Measurements from ENCODE around the gene ROBO2.
A peak's percentile ranks its signal among the peaks of the same experiment; 100 is the strongest.

Gene ROBO2

DNA sequence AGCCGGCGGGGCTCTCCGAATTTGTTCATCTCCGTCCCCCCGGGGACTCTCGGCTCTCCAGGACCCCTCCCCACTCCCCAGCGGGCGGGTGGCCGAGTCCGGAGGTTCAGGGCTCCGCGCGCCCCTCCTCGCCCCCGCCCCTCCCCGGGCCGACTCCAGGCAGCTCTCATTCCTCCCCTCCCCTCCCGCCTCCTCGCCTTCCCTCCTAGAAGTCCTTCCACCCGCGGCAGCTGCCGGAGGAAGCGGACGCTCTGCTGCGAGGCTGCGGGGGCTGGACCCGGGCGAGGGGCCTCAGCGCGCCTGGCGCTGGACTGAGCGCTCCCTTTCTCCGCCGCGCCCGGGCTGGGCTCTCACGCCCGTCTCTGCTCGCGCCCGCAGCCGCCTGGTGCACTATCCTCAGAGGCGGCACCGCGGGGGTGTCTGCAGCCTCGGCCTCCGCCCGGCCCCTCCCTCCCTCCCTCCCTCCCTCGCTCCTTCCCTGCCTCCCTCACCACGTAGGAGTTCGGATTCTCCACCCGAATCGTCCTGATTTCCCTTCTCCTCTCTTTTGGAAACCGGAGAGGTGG lies at the start of gene ROBO2:
ROBO2 (plus strand) TSS at position 494 of the 566 bp plus-strand sequence. CDS start 687 bp downstream, outside the sequence.
- no peak for DNase-seq (ENCODE audit: low read depth in 2 of 2)

- no peak for DNase-seq (ENCODE audit: low read depth in 2 of 2)
Observed at GRCh38 chr3:76990606-76991005, 49.3 kb upstream of the ROBO2 start.

- no peak for DNase-seq (ENCODE audit: low read depth in 2 of 2)
Observed at GRCh38 chr3:76991165-76991564, 48.7 kb upstream of the ROBO2 start.

- peak; percentile 64 to 65 for DNase-seq (ENCODE audit: low read depth in 2 of 2)
Observed at GRCh38 chr3:76997733-76998132, 42.2 kb upstream of the ROBO2 start.

DNA sequence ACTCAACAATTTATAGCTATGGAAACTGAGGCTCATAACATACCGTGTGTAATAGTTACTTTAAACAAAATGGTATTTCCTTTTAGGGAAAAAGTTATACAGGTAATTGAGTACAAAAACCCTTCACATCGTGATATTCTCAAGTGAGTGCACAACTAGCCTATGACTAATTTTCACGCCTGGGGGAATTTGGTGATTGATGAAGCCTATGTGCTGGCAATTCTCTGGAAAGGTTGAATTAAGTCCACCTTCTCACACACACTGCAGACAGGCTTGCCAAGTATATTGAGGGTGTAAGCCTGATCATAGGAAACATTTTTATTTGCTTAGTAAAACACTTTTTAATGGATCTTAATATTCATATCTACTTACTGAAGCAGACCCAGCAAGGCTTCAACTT lies 41.3 kb upstream of the ROBO2 start:
- DNase-seq (ENCODE audit: low read depth in 2 of 2): no peak

DNA sequence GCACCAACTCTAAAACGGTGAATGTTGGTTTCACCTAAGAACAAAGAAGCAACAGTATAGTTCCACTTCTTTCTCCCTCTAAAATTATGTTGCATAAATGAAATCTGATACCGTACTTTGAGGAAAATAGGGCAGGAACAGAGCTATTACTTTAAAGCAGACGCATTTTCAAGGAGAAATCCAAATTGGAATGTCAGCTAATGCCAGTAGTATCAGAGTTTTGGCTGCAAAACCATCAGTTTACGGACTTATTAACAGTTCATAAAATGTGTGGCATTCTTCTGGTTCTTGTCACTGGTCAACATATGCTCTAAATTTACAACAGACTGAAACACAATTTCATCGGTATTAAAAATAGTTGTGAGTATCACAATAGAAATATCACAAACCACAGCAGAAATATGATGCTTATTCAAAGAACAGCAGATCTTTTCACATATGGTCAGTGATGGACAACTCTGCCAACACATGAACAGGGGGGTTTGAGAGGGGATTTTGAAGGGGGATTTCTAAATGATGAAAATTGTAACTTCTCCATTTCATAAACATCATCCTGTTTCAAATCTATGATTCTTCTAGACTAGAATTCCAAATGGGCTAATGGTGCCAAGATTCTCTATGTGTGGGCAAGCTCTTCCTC lies 38.7 kb upstream of the ROBO2 start:
- peak; percentile 19 to 23 for DNase-seq (ENCODE audit: low read depth in 2 of 2)

- no peak for DNase-seq (ENCODE audit: low read depth in 2 of 2)
Observed at GRCh38 chr3:77014226-77014625, 25.7 kb upstream of the ROBO2 start.

- no peak for DNase-seq (ENCODE audit: low read depth in 2 of 2)
Observed at GRCh38 chr3:77025471-77025870, 14.4 kb upstream of the ROBO2 start.

- no peak for DNase-seq (ENCODE audit: low read depth in 2 of 2)
Observed at GRCh38 chr3:77026904-77027634, 12.8 kb upstream of the ROBO2 start.

DNA sequence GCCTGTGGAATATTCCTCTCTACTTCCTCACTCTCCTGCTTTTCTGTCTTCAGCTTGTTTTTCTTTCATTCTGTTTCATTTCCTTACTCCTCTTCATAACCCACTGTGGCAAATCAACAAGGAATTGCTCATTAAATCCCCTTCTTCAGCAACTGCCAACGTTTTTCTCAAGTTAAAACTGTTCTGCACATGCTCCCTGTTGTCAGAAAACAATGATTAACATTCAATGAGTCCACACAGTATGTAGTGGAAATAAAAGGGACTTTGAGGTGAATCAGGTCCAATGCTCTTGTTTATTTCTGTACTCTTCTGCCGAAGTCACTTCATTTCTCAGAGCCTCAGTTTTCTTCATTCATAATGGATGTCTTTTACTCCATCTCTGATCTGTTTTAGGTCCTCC lies 11.9 kb upstream of the ROBO2 start:
- no peak for DNase-seq (ENCODE audit: low read depth in 2 of 2)

- DNase-seq (ENCODE audit: low read depth in 2 of 2): peak; percentile 68 to 75
Observed at GRCh38 chr3:77038468-77038929, 1.4 kb upstream of the ROBO2 start.

DNA sequence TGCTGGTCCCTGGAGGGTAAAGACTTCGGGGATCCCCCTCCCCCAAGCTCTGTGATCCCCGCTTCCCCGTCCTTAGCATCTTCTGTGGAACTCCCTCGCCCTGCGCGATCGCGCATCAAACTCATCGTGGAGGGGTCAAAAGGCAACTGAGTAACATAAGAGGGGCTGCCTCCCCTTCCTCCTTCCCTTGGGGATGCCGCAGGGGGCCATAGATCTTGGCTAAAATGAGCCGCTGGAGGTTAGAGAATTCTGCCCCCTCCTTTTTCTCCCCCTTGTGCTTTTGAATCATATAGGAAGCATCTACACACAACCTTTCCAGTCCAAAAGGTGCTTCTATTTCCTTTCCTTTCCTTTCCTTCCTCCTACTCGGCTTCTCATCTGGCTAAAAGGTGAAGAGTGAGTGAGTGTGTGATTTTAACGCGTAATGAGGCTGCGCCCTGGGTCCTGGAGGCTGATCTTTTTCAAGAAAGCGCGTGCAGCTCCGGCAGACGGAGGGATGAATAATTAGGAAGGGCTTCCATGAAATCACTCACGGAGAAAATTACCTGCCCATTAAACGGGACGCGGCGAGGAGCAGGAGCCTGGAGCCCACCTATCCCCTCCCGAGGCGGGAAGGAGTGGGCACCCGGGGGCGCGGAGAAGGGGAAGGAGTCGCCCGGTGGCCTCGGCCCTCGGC lies 831 bp upstream of the ROBO2 start:
- no peak for DNase-seq (ENCODE audit: low read depth in 2 of 2)

DNA sequence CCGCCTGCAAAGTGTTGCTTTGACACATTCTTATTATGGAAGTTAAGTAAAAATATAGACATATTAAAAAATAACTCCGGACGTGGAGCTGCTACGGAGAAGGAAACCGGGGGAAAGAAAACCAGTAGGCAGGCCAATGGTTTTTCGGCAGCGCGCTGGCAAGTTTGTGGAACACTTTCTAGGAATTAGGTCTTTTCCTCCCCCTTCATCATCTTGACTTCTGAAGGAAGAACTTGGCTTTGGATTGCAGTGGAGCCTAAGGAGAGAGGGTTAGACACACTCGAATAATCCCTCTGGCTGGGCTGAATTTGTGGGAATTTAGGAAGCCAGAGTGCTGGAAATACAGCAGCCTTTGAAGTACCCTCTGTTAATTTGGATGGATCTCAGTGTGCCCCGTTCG lies 317 bp downstream of the ROBO2 start:
- DNase-seq (ENCODE audit: low read depth in 2 of 2): no peak

- DNase-seq (ENCODE audit: low read depth in 2 of 2): no peak
Observed at GRCh38 chr3:77040926-77041722, 1.2 kb downstream of the ROBO2 start.

DNA sequence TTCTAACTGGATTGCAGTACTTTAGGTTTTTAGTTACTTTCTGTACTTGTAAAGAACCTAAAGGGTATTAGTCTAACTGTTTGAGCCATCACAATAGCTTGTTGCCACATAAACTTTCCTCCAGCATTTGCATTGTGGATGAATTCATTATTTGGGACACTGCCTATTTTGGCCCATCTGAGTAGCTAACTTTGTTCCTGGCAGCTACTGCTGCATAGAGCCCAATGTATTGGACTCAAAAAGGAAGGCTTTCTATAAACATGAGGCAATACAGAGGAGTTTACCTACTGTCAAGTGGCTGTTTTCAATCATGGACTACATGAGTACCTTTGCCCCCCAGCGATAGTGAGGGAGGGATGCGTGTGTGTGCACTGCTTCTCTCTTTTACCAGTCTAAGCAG lies 1.9 kb downstream of the ROBO2 start:
- DNase-seq (ENCODE audit: low read depth in 2 of 2): no peak

- no peak for DNase-seq (ENCODE audit: low read depth in 2 of 2)
Observed at GRCh38 chr3:77042343-77042742, 2.4 kb downstream of the ROBO2 start.

- no peak for DNase-seq (ENCODE audit: low read depth in 2 of 2)
Observed at GRCh38 chr3:77042882-77043281, 3.0 kb downstream of the ROBO2 start.

GRCh38 chr3:77045686-77046085 lies 5.8 kb downstream of the ROBO2 start:
- DNase-seq (ENCODE audit: low read depth in 2 of 2): no peak

DNA sequence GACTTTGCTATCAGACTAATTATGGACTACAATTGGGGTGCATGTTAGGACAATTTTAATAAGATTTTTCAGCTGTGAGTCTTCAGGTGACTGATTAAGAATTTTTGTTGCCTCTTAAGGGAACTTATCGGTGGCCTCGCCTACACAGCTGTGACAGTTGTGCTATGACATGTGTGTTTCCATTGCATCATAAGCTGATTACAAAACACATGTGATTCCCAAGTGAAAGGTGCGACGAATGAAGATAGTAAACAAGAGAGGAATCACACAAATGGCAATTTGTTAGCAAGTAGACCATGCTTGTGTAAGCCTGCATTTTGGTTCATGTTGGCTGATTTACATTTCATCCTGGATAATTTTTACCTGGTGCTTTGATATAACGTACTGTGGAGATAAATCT lies 8.3 kb downstream of the ROBO2 start:
- no peak for DNase-seq (ENCODE audit: low read depth in 2 of 2)

GRCh38 chr3:77051591-77051990 lies 11.7 kb downstream of the ROBO2 start:
- no peak for DNase-seq (ENCODE audit: low read depth in 2 of 2)

GRCh38 chr3:77052051-77052501 lies 12.2 kb downstream of the ROBO2 start:
- no peak for DNase-seq (ENCODE audit: low read depth in 2 of 2)
